ENCODE data around the gene JUP.
A peak's percentile ranks its signal among the peaks of the same experiment; 100 is the strongest.

Gene JUP

DNA sequence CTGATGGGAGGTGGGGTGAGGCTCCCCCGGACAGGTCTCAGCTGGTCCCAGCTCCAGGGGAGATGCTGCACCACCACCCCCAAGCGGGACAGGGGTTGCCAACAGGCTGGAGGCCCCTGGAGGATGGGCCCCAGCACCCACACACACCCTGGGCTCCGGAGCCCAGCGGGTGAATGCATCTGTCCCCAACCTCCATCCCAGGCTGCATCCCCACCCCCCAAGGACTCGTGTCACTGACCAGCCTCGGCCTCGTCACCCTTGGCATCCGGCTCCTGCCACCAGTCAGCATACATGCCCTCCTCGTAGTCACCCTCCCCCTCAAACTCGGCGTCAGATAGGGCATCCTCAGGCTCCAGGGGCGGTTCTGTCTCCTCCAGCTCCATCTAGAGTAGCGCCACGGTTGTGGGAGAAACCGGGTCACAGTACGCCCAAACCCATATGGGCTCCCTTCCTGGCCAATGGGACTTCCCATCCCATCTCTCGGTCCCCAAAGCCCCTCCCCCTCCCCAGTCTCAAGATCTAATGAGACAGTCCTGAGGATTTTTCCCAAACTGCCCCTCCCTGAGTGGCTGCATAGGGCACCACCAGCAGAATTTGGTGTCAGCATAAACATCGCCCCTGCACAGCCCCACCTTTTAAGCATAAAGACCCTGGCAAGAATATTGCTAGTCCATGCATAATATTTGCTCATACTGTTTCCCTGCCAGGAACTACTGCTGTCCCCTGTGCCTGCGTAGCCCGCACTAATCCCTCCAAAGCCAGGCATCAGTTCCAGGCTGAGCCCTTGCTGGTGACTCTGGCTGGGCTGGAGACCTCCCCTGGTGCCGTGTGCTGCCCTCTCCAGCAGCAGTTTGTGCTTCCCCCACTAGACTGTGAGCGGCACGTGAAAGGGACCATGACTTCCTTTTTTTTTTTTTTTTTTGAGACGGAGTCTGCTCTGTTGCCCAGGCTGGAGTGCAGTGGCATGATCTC is 16.8 kb upstream of the JUP start:
- TF ChIP-seq, protein P1, sequence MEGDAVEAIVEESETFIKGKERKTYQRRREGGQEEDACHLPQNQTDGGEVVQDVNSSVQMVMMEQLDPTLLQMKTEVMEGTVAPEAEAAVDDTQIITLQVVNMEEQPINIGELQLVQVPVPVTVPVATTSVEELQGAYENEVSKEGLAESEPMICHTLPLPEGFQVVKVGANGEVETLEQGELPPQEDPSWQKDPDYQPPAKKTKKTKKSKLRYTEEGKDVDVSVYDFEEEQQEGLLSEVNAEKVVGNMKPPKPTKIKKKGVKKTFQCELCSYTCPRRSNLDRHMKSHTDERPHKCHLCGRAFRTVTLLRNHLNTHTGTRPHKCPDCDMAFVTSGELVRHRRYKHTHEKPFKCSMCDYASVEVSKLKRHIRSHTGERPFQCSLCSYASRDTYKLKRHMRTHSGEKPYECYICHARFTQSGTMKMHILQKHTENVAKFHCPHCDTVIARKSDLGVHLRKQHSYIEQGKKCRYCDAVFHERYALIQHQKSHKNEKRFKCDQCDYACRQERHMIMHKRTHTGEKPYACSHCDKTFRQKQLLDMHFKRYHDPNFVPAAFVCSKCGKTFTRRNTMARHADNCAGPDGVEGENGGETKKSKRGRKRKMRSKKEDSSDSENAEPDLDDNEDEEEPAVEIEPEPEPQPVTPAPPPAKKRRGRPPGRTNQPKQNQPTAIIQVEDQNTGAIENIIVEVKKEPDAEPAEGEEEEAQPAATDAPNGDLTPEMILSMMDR (conservative IDR thresholded peaks at IDR 0.05) = no peak
- no peak overlapping the region for H3K27ac ChIP-seq

DNA sequence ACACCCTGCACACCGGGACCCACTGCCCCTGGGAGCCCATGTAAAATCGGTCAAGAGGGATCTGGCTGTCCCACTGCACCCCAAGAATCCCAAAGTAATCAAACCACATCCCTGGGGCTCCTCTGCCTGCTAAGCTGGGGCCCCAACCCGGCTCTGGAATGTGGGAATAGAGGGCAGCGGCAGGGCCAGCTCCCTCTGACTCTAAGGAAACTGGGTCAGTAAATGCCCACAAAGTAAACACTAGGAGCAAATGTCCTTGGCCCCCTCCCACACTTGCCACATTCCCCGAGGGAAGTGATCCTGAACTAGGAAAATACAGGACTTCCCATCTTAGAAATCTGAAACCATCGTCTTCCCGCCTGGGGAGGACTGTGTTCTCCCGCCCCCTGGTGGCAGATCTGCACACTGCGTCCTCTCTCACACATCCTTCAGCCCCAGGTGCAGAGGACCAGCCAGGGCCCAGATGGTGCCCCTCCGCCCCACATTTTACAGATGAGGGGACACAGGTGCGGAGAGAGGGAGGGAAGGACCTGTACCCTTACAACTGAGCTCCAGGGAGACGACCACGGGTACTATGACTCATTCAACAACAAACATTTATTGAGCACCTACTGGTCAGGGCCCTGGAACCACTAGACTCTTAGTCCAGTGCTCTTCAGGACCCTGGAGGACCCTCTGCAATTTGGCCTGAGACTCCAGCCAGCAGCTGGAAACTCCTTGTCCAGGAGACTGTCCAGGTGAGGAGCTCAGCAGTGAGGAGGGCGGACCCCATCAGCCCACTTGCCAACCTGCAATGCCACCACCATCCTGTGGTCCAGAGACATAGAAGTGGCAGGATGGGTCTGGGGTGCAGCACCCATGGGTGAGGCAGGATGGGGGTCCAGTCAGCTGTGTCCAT is 15.1 kb upstream of the JUP start:
- TF ChIP-seq, protein P1 (conservative IDR thresholded peaks at IDR 0.05) = peak; percentile 88
- peak overlapping the region; percentile 58 for H3K27ac ChIP-seq

DNA sequence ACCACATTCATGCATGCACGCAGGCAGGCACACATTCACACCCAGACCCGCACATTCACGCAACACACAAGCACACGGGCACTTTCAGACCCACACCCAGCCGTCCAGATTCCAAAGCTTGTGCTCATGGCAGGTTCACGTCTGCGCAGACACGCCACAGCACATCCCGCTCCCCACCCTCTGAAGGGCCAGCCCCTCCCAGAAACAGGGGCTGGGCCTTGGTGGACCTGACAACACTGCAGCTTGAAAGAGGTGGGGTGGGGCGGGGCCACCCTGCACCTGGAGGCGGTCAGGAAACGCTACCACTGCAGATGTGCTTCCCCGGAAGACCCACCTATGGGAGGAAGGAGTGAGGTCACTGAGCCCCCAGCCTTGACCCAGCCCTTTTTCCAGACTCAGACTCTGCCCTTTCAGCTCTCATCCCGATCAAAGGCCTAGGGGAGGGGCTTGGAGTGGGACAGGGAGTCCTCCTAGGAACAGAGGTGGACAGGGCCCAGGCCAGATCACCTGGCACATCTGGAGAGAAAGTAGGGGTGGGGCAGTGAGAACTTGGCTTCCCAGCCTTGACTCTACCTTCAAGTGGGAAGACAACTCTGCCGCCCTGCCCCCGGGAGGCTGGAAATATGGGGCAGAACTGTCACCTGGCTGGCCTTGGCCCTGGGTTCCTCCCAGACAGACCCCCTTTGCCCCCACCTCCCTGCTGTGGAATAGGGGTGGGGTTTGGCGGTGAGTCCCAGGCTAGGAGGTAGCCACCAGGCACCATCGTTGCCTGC is 14.3 kb upstream of the JUP start:
- TF ChIP-seq, protein P1 (conservative IDR thresholded peaks at IDR 0.05) = no peak
- peak overlapping the region; percentile 58 for H3K27ac ChIP-seq

DNA sequence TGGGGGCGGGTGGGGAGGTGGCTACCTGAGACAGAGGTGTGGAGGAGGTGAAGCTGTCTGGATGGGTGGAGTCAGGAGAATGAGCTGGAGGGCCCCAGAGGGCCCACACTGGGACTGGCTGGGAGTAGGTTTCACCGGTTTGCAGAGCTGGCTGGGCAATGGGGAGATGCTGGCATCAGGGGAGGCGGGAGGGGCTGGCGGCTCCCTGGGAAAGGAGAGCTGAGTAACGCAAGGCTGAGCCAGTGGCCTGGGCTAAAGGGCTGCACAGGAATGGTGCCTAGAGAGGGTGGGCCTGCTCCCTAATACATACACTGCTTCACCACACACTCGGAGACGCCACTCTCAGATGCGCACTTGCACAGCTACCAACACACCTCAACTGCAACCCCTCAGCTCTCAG is 12.9 kb upstream of the JUP start:
- H3K27ac ChIP-seq = no peak overlapping the region
- TF ChIP-seq, protein P1 (conservative IDR thresholded peaks at IDR 0.05) = no peak

DNA sequence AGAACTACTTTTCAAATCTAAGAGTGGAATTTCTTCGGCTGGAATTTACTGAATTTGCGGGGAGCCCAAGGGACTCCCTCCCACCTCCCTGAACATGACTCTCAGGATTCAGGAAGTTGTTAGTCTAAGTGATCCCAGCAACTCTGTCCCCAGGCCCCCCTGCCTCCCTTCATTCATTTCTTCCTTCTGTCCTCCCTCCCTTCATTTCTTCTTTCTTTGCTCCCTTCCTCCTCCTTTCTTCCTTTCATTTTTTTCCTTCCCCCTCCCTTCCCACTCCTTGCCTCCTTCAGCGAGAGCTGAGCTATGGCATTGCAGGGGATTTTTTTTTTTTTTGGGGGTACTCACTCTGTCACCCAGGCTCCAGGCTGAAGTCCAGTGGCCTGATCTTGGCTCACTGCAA is 10.9 kb upstream of the JUP start:
- no peak overlapping the region for H3K27ac ChIP-seq

DNA sequence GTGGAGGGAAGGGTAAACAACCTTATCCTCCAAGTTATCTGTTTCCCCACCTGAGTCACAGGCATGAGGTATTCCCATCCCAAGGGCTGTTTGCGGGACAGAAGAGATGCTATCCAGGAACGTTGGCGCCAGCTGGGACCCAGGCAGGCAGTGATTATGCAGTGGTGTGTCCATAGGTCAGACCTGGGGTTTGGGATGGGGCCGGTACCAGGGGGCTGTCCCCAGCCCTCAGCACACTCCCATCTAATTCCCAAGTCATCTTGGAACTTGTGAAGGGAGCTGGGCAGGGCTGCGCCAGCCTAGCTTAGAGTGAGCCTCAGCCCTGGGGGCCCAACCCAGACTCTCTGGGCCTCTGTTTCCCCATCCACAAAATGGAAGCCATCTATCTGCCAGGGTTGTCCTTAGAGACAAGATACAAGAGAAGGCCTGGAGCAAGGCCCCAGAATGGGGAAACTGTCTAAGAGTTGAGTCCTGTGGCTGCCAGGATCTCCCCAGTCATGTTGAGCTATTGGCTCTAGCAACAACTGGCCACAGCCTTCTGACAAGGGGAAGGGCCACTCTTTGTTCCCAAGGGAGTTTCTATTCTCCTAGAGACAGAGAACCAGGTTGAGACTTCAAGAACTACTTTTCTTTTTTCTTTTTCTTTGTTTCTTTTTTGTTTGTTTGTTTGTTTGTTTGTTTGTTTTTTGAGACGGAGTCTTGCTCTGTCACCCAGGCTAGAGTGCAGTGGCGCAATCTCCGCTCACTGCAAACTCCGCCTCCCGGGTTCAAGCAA is 9.8 kb upstream of the JUP start:
- H3K27ac ChIP-seq = peak overlapping the region; percentile 63; the same call in 1 of the 2 replicates
- TF ChIP-seq, protein P1 (conservative IDR thresholded peaks at IDR 0.05) = no peak

More for the DNA sequence above, 10.9 kb upstream of the JUP start:
- TF ChIP-seq, protein P1 (conservative IDR thresholded peaks at IDR 0.05) = no peak
